PC-3 (cell line): ENCODE measurements around the gene ZNF92.

ENCODE experiments used
- EZH2phosphoT487 ChIP-seq: fragments of 300-600 bp; sonication (generic); IDR thresholded peaks from 2 replicates; pipeline ENCODE4 v1.6.1; 2018; ENCODE audit warnings: mild to moderate bottlenecking, antibody characterized with exemption, low read length, borderline replicate concordance
- TF ChIP-seq, protein P1 (sequence below): fragments of 300-600 bp; sonication (generic); conservative IDR thresholded peaks from 2 replicates; pipeline ENCODE4 v1.5.1; 2017; ENCODE audit warnings: antibody characterized with exemption, low read depth, mild to moderate bottlenecking, low read length

GRCh38 chr7:65381742-65382141 lies 8.1 kb downstream of the ZNF92 start:
- no peak for TF ChIP-seq EZH2phosphoT487
- TF ChIP-seq, protein P1, sequence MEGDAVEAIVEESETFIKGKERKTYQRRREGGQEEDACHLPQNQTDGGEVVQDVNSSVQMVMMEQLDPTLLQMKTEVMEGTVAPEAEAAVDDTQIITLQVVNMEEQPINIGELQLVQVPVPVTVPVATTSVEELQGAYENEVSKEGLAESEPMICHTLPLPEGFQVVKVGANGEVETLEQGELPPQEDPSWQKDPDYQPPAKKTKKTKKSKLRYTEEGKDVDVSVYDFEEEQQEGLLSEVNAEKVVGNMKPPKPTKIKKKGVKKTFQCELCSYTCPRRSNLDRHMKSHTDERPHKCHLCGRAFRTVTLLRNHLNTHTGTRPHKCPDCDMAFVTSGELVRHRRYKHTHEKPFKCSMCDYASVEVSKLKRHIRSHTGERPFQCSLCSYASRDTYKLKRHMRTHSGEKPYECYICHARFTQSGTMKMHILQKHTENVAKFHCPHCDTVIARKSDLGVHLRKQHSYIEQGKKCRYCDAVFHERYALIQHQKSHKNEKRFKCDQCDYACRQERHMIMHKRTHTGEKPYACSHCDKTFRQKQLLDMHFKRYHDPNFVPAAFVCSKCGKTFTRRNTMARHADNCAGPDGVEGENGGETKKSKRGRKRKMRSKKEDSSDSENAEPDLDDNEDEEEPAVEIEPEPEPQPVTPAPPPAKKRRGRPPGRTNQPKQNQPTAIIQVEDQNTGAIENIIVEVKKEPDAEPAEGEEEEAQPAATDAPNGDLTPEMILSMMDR: no peak
